Measurements from ENCODE around the gene CDIP1. TPM values are rescaled to one million over a fixed set of nuclear protein-coding genes. Genes with fewer than 3 reads are reported as not detected.

Gene CDIP1
- total and polyA plus RNA-seq, 10 of the 15 experiments (the other 5 are each of a cell fraction or from before 2014, with no cell fraction given) = 6.1 to 32.4 (median 13.6) TPM

DNA sequence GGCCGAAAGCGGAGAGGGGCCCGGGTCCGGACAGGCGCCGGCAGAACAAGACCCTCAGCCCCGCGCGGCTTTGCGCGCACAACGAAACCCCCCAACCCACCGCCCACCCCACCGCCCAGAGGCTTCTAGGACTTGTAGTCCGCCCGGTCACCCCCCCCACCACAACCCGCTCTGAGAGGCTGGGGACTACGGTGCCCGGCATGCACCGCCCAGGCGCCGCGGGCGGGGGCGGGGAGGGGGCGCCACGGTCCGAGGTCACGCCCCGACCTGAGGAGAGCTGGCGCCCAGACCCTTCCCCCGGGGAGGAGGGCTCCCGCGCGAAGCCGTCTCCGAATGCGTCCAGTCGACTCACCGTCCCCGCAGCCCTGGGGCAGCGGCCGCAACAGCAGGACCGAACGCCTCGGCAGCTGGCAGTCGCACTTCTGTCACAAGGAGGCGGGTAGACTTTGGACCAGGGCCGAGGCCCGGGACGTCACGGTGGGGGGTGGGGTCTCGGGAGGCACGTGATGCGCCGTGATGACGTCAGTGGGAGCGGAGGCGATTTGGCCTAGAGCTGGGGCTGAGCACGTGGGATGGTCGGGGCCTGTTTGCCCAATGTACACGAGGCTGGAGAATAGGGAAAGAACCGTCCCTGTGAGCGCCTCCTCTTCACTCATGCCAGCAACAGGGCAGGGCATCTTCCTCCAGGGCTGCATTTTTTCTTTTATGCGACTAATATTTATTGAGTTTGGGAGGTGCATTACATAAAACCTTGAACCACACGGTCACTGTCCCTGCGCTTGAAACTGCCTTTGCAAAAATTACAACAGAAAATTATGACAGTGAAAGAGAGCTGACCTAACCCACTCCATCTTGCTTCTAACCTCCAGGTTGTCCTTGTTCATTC lies at the start of gene CDIP1 (continued):
- TF ChIP-seq, protein P1, sequence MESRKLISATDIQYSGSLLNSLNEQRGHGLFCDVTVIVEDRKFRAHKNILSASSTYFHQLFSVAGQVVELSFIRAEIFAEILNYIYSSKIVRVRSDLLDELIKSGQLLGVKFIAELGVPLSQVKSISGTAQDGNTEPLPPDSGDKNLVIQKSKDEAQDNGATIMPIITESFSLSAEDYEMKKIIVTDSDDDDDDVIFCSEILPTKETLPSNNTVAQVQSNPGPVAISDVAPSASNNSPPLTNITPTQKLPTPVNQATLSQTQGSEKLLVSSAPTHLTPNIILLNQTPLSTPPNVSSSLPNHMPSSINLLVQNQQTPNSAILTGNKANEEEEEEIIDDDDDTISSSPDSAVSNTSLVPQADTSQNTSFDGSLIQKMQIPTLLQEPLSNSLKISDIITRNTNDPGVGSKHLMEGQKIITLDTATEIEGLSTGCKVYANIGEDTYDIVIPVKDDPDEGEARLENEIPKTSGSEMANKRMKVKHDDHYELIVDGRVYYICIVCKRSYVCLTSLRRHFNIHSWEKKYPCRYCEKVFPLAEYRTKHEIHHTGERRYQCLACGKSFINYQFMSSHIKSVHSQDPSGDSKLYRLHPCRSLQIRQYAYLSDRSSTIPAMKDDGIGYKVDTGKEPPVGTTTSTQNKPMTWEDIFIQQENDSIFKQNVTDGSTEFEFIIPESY (IDR thresholded peaks at IDR 0.05) = no peak
- TF ChIP-seq CREB1 (IDR thresholded peaks at IDR 0.05; ENCODE audit: low read depth) (peak; percentile 93), NFIC (IDR thresholded peaks at IDR 0.05; ENCODE audit: low read depth, low read length) (no peak), SREBF2 (IDR thresholded peaks at IDR 0.05; ENCODE audit: low read length) (no peak), SUPT20H (IDR thresholded peaks at IDR 0.05; ENCODE audit: borderline replicate concordance, control insufficient read depth, low read depth, low read length) (no peak), CHD2 (IDR thresholded peaks at IDR 0.05; ENCODE audit: borderline replicate concordance, low read depth, low read length) (peak; percentile 36; the same call in 1 of the 2 replicates), ZNF622 (IDR thresholded peaks at IDR 0.05) (no peak), TCF7 (IDR thresholded peaks at IDR 0.05; ENCODE audit: borderline replicate concordance) (no peak), ZZZ3 (IDR thresholded peaks at IDR 0.05; ENCODE audit: control insufficient read depth, insufficient read length, low read depth) (no peak), PML (IDR thresholded peaks at IDR 0.05; ENCODE audit: low read length) (no peak; the same call in 1 of the 2 replicates), RCOR1 (conservative IDR thresholded peaks at IDR 0.05; ENCODE audit: low read depth, low read length) (0 out of 2 replicates have a peak, but pooled peaks have one; percentile 40), KDM1A (IDR thresholded peaks at IDR 0.05; ENCODE audit: borderline replicate concordance) (no peak), NR2C2 (IDR thresholded peaks at IDR 0.05; ENCODE audit: borderline replicate concordance, control insufficient read depth, insufficient read length, low read depth) (no peak), MTA3 (IDR thresholded peaks at IDR 0.05; ENCODE audit: borderline replicate concordance, low read length) (no peak), EED (IDR thresholded peaks at IDR 0.05; ENCODE audit: low read depth) (no peak), FOS (IDR thresholded peaks at IDR 0.05; ENCODE audit: borderline replicate concordance, extremely low read depth, insufficient read length) (no peak), EP300 (IDR thresholded peaks at IDR 0.05; ENCODE audit: borderline replicate concordance in 1 of 2, control insufficient read depth in 1 of 2, low read depth in 2 of 2, low read length in 2 of 2) (peak; percentile 19 to 46; a peak in 1 of 4 replicates), TCF12 (IDR thresholded peaks at IDR 0.05; ENCODE audit: low read depth, low read length) (0 out of 2 replicates have a peak, but pooled peaks have one; percentile 73)
- TF ChIP-seq, protein P2, sequence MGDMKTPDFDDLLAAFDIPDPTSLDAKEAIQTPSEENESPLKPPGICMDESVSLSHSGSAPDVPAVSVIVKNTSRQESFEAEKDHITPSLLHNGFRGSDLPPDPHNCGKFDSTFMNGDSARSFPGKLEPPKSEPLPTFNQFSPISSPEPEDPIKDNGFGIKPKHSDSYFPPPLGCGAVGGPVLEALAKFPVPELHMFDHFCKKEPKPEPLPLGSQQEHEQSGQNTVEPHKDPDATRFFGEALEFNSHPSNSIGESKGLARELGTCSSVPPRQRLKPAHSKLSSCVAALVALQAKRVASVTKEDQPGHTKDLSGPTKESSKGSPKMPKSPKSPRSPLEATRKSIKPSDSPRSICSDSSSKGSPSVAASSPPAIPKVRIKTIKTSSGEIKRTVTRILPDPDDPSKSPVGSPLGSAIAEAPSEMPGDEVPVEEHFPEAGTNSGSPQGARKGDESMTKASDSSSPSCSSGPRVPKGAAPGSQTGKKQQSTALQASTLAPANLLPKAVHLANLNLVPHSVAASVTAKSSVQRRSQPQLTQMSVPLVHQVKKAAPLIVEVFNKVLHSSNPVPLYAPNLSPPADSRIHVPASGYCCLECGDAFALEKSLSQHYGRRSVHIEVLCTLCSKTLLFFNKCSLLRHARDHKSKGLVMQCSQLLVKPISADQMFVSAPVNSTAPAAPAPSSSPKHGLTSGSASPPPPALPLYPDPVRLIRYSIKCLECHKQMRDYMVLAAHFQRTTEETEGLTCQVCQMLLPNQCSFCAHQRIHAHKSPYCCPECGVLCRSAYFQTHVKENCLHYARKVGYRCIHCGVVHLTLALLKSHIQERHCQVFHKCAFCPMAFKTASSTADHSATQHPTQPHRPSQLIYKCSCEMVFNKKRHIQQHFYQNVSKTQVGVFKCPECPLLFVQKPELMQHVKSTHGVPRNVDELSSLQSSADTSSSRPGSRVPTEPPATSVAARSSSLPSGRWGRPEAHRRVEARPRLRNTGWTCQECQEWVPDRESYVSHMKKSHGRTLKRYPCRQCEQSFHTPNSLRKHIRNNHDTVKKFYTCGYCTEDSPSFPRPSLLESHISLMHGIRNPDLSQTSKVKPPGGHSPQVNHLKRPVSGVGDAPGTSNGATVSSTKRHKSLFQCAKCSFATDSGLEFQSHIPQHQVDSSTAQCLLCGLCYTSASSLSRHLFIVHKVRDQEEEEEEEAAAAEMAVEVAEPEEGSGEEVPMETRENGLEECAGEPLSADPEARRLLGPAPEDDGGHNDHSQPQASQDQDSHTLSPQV (IDR thresholded peaks at IDR 0.05) = peak; percentile 92
- TF ChIP-seq, protein P3, sequence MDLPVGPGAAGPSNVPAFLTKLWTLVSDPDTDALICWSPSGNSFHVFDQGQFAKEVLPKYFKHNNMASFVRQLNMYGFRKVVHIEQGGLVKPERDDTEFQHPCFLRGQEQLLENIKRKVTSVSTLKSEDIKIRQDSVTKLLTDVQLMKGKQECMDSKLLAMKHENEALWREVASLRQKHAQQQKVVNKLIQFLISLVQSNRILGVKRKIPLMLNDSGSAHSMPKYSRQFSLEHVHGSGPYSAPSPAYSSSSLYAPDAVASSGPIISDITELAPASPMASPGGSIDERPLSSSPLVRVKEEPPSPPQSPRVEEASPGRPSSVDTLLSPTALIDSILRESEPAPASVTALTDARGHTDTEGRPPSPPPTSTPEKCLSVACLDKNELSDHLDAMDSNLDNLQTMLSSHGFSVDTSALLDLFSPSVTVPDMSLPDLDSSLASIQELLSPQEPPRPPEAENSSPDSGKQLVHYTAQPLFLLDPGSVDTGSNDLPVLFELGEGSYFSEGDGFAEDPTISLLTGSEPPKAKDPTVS (IDR thresholded peaks at IDR 0.05; ENCODE audit: low read depth, low read length) = no peak
- TF ChIP-seq, protein P4, sequence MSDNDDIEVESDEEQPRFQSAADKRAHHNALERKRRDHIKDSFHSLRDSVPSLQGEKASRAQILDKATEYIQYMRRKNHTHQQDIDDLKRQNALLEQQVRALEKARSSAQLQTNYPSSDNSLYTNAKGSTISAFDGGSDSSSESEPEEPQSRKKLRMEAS (IDR thresholded peaks at IDR 0.05; ENCODE audit: low read depth, low read length) = peak; percentile 100

All from GM12878 (cell line).